Stimulated activated CD4-positive, alpha-beta T cell treated with anti-CD3 and anti-CD28 coated beads, Interleukin-2, amount 100 ng/mL, for 4 hours (primary cell): ENCODE results near the gene ASPSCR1.
A peak's percentile ranks its signal among the peaks of the same experiment; 100 is the strongest.

Source experiments
- DNase-seq: peaks from one replicate; pipeline ENCODE4 v3.0.0-alpha.2; 2020; ENCODE audit warnings: low read depth

Gene ASPSCR1

DNA sequence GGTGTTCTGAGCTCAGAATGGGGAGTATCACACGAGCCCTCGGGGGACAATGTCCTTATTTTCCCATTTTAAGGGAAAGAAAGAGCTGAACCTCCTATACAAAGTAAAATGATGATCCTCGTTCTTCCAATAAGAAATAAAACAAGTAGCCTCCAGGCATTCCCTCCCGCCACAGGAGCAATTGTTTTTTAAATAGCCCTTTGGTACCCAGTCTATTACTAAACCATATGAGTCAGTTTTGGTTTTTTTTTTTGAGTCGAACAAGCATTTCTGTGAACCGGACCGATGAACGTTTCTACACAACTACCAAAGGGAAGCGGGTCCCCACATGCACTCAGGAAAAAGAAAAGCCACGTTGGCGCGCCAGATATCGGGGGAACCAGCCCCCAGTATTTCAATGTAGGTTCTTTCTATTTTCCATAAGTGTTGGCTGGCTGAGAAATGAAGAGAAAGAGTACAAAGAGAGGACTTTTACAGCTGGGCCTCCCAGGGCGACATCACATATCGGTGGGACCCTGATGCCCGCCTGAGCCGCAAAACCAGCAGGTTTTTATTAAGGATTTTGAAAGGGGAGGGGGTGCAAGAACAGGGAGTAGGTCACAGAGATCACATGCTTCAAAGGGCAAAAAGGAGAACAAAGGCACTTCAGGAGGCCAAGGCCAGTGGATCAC, 63.9 kb downstream of the ASPSCR1 start:
- DNase-seq, result no peak

DNA sequence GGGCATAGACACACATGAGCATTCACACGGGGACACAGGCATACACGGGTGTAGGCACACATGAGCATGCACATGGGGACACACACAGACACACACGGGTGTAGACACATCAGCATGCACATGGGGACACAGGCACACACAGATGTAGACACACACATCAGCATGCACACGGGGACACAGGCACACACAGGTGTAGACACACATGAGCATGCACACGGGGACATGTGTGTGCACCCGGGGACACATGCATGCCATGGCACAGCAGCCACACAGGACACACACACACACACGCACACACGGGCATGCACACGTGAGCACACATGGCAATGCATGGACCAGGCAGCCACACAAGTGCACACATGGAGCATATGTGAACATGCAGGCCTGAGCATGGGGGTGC, 65.2 kb downstream of the ASPSCR1 start:
- DNase-seq, result no peak

DNA sequence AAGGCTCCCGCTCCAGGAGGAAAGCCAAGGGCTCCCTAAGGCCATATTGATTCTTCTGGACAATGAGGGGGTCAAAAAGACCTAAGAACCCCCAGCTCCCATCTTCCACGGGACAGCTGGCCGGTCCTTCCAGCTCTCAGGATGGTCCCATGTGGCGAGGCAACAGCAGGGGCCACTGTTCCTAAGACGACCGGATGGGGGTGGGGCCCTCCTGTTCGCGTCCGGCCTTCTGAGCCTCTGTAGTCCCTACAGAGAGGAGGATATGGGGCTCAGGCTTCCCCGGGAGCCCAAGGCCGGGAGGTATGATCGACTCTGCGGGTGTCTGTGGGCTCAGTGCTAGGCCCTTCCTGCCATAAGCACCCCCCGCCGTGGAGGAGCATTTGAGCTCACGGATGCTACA, 66.1 kb downstream of the ASPSCR1 start:
- DNase-seq, result no peak

DNA sequence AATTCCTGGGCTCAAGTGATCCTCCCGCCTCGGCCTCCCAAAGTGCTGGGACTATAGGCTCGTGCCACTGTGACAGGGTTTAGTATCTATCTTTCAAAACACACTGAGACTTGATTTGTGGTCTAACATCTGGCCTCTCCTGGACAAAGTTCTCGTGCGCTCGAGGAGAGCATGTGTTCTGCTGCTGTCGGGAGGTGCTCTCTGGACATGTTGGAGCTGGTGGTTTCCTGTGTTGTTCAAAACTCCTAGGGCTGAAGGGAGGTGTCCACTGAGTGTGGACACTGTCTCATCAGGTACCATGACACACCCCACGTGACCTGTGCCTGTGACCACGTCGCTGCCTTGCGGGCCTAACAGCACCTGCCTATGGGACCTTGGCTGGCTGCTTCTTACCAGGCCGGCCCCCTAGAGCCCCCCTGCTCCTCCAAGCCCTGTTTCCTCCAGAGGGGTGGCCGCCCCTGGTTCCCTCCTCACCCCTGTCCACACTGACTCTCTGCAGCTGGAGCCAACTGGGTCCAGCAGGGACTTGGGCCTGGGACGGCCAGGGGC, 68.6 kb downstream of the ASPSCR1 start:
- no peak for DNase-seq

DNA sequence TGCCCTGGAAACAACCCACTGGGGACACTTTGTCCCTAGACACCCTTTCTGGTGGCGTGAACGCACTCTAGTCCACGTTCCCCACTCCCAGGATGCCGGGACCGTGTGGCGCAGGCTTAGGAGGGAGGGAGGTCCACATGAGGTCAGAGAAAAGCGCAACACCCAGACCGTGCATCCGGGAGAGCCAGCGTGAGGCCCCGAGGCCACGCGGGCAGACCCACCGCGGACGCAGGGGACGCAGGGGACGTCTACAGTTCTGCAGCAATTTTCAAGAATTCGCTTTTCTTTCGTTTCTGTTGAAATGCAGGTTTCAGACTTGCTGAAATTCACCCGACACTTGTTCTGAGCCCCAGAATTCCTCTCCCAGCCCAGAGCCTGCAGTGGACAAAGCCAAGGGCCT, 69.5 kb downstream of the ASPSCR1 start:
- no peak for DNase-seq

DNA sequence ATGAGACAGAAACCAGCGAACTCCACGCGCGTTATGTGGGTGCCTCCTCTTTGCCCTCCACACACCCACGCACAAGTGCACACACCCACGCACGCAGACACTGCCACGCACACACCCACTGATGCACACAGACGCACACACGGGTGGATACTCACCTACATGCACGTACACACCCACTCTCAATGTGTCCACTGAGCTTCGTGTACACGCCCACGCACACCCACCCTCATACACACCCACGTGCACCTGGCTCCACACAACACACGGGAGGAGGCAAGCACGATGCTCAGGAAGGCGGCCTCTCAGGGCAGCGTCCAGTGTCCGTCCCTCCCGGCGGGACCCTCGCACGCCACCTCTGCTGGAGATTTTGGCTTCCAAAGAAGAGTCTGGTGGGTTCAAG, 70.0 kb downstream of the ASPSCR1 start:
- no peak for DNase-seq

DNA sequence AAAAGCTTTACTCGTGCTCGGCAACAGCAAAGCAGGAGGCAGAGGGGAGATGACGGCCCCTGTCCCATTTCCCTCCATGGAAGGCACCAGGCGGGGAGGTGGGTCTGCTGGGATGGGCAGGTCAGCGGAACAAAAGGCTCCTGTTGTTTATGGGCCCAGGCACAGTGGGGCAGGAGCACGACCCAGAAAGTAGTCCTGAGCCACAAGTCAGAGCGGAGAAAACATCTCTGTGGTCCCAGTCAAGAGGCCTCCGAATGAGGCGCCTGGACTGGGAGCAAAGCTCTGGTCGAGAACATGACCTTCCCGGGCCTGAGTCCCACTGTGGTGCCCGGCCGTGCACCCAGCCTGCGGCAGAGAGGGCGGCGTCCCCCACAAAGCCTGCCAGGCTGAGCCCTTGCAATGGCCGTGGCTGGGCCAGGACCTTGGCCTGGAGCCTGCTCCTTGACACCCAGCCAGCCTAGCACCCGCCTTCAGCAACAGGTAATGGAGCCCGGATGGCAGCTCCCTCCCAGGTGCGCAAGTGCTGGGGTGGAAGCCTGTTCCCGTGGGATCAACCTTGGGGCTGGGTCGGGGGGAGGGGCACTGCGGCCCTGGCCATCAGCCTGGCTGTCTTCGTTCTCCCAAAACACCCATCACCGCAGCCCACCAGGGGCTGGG, 70.6 kb downstream of the ASPSCR1 start:
- no peak for DNase-seq

DNA sequence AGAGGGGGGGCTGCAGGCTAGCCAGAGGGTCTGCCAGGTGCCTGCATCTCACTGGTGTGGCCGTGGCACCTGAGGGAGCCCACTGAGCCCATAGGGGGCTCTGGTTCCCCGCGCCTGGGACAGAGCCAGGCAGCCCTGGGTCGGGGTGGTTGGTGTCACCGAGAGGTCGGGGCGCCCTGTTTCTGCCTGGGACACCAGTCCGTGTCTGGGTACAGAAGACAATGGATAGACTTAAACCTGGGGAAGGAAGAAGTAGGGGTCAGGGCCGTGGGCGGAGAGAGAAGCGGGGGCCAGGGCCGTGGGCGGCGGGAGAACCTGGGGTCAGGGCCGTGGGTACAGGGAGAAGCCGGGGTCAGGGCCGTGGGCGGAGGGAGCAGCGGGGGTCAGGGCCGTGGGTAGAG, 71.1 kb downstream of the ASPSCR1 start:
- no peak for DNase-seq

DNA sequence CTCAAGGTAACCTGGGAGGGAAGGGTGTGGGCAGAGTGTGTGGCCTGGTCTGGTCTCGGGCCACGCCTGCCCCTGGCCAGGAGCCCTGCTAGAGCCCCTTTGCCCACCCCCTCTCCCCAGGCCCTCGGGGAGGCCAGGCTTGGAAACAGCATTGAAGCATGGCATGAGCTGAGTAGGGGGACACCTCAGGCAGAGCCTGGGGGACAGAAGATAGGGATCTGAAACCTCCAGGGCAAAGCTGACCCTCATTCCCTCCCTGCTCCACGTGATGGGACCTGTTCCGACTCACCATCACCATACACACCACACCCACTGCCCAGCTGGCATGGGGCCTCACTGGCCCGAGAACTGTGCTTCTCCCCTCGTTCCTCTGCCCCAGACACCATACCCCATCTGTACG, 71.7 kb downstream of the ASPSCR1 start:
- DNase-seq, result no peak

DNA sequence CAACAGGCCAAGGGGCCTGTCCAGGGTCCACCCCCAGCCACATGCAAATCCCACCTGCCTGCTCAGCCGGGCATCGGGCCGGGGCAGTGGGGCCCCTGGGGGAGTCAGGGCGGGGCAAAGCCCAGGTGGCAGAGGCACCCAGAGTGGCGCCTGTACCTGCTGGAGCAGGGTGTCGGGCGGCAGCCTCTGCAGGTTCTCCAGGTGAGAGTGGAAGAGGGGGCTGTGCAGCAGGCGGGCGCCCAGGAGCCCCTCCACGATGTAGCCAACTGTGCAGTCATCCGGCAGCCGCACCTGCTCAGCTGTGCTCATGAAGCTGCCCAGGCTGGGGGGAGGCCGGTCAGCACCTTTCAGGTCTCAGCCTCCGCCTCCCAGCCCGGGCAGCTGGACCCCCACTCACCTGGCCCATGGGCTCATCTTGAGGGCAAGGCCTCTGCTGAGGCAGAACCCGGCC, 72.1 kb downstream of the ASPSCR1 start:
- no peak for DNase-seq

DNA sequence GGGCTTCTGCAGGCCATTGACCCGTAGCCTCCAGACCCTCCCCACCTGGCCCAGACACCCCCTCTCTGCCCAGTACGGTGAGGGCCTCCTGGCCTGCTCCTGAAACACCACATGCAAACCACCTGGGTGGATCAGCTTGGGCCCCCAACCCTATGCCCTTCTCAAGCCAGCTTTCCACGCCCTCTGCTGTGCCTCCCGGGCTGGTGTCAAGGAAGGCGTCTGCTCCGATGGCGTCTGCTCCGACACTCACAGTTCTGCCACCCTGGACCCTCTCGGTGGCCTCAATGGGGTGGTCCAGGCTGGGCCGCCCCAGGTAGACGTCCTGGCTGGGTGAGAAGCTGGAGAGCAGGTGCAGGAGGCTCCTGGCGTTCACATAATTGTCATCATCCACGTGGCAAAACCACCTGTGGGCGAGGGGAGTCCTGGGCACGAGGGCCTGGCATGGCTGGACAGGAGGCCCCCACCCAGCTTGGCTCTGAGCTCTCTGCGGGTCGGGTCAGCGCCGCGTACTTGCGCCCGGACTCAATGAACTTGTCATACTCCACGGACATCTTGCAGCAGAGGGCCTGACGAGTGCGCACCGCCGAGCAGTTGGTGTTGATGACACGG, 72.8 kb downstream of the ASPSCR1 start:
- DNase-seq, result no peak

DNA sequence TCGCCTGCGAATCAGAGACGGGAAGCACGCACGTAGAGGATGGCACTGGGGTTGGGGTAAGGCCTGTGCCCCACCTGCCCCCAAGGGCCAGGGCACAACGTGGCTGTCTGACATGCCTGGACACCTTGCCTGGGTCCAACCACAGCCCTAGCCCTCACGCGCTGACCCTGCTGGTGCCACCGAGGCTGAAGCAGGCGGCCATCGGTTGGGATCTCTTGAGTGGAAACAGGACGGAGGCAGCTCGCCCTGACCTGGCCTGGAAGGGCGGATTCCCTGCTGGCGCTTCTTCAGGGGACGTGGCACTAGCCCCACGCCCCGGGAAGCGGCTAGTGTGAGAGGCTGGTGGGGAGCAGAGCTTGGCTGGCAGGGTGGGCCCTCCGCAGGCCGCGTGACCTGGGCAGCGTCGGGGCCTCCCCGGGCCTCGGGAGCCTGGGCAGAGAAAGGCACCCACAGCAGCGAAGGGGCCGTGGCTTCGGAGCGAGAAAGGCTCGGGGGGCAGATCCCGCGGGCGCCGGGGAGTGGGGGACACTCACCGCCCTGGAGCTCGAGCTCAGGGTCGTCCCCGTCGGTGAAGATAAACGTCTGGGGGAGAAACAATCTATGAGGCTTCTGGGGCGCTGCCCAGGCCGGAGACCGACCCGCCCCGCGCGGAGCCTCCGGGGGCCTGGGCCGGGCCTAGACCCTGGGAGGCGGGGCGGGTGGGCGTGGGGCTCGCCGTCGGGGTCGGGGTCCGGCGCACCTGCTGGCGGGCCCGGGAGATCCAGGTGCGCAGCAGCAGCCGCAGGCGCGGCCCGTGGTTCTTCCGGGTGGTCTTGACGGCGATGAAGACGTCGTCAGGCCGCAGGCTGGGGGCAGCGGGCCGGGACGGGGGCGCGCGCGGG, 73.6 kb downstream of the ASPSCR1 start:
- DNase-seq, result no peak

DNA sequence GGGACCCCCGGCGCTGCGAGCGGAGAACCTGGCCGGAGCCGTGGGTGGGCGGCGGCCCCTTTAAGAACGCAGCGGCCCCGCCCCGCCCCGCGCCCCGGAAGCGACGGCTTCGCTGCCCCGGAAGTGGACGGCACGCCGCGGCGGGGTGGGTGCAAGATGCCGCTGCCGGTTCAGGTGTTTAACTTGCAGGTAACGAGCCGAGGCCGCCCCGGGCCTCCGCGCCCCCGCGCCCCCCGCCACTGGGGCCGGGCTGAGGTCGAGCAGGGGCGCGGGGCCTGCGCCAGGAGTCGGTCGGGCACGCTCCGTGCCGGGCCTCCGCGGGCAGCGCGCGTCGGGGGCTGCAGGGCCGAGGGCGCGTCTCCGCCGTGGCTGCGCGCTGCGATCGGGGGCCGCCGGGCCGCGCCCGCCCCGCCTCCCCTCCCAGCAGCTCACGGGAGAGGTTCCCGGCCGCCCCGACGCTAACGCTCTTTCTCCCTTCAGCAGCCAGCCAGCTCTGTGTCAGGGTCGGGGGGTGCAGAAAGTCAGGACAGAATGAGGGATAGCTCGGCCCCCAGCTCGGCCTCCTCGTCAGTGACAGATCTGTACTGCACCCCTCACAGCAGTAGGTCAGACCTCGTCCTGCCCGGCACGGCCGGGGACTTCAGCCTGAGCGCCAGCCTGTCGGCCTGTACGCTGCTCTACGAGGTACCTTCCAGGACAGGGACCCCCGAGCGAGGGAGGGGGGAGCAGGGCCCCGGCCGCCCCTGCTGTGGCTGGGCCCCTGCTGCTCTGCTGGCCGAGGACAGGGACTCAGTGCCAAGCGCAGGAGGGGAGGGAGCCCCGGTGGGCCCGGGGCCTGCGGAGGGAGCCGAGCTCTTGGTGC, 74.6 kb downstream of the ASPSCR1 start, which contains the start of the genes GPS1 and RFNG:
Gene GPS1, plus strand, starts transcription at position 123 of the 862 bp plus-strand sequence. Its CDS starts 34 bp downstream, at position 157.
Gene RFNG, minus strand, starts transcription at position 36 of the 862 bp plus-strand sequence. CDS start 45 bp downstream, outside the sequence.
- peak; percentile 76 for DNase-seq

DNA sequence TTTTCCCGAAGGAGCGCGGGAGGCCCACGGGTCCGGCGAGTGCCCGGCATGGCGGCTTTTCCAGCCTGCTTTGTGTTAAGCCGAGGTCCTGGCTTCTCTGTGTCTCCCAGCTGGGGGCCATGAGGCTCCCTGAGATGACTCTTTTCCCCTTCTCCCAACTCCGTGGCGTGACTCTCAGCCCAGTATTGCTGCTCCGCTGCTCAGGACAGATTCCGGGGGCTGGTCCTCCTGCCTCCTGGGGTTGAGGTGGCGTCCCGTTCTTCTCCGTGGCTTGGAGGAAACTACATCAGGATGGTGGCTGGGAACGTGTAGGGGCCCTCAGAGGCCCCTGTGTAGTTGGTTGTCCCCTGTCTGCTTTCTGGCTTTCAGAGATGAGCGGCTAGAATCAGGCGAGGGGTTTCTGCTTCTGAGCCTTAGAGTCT, 75.2 kb downstream of the ASPSCR1 start:
- no peak for DNase-seq

DNA sequence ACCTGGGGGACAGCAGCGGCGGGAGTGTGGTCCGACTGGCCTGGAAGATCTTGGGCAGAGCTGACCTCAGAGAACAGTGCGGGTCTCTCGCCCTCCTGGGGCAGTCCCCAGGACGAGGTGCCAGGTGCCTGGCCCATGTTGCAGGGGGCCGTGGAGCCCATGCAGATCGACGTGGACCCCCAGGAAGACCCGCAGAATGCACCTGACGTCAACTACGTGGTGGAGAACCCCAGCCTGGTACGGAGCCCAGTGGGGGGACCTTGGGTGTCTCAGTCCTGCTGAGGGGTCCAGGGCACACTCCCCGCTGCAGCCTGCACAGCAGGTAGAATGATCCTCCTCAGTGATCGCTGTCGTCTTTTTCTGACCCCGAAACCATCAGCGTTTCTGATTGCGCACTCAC, 75.7 kb downstream of the ASPSCR1 start:
- no peak for DNase-seq

DNA sequence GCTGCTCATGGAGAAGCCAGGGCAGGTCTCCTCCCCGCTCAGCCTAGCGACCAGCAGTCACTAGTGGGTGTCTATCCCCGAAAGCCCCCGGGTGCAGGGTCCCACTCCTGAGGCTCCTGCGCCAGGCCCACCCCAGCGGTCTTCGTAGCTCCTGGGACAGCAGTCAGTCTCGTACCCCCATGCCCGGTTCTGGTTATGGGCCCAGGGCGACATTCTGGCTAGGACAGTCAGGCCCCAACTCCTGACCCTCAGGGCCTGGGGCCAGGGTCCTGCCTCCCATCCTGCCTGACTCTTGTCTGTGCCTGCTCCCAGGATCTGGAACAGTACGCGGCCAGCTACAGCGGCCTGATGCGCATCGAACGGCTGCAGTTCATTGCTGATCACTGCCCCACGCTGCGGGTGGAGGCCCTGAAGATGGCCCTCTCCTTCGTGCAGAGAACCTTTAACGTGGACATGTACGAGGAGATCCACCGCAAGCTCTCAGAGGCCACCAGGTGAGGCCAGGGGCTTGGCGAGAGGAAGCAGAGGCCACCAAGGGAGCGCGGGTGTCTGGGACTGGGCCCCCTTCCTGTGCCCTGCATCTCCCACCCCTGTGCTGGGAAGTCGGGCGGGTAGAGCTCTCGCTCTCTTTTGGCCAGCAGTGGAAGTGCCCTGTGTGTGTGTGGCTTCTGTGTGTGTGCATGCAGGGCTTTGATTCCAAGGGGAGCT, 76.3 kb downstream of the ASPSCR1 start:
- no peak for DNase-seq

DNA sequence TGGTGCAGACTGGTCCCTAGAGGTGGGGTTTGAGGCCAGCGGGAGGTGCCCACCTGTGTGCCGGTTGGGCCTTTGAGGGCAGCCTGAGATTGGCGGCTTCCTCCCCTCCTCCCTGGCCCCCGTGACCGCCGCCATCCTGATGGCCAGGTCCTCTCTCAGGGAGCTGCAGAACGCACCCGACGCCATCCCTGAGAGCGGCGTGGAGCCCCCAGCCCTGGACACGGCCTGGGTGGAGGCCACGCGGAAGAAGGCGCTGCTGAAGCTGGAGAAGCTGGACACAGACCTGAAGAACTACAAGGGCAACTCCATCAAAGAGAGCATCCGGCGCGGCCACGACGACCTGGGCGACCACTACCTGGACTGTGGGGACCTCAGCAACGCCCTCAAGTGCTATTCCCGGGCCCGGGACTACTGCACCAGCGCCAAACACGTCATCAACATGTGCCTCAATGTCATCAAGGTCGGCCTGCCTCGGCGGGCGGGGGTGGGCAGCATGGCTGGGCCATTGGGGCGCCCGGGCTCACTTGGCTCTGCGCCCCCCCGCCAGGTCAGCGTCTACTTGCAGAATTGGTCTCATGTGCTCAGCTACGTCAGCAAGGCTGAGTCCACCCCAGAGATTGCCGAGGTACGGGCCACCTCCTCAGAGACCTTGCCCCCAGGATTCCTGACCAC, 77.1 kb downstream of the ASPSCR1 start:
- DNase-seq, result no peak

DNA sequence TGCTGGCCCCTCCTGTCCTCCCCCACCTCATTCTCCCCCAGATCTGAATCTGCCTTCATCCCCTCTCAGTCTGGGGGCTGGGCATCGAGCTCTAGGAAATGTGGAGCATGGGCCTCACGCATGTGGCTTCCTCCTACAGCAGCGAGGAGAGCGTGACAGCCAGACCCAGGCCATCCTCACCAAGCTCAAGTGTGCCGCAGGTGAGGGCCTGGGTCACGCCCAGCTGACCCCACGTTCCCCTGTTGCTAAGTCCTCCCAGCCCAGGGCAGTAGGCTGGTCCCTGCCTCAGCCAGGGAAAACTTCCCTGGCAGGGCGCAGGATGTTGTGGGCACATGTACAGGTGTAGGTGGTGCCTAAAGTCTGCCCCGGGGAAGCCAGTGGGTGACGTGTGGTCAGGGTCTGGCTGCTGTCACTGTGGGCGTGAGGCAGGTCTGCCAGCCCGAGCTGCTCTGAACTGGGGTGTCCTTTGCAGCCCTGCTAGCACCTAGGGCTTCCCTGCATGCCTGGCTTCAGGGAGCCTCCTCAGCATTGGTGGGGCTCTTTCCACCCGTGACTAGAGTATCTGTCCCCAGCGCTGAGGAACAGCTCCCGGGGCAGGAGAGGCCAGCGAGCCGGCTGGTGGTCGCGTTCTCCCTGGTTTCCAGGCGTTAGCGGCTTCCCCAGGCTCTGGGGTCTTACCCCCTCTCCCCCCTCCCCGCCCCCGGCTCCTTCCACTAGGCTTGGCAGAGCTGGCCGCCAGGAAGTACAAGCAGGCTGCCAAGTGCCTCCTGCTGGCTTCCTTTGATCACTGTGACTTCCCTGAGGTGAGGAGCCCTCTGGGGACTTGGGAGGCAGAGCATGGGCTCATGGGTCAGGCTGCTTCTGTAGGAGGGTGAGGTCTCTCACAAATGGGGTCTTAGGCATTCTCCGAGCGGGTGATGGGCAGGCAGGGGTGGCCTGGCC, 77.9 kb downstream of the ASPSCR1 start:
- DNase-seq, result no peak
